SK-N-SH treated with all-trans-retinoic acid at 6 μM for 48 hours (cell line): Measurements from ENCODE around the gene PGF.

Experiments used
- ARNTL ChIP-seq: fragments of 450-650 bp; formaldehyde crosslinking; IDR thresholded peaks from 2 replicates; pipeline ENCODE4 v1.5.0; 2020; ENCODE audit warnings: low read depth, mild to moderate bottlenecking, moderate library complexity, borderline replicate concordance
- BACH2 ChIP-seq: fragments of 250-450 bp; sonication (Bioruptor Pico); IDR thresholded peaks from 2 replicates; pipeline ENCODE4 v1.9.0; 2021; ENCODE audit warnings: mild to moderate bottlenecking, borderline replicate concordance
- CREB5 ChIP-seq: fragments of 250-450 bp; sonication (Bioruptor Pico); IDR thresholded peaks from 2 replicates; pipeline ENCODE4 v1.5.1; 2020; ENCODE audit warnings: low read depth, mild to moderate bottlenecking, moderate library complexity
- CSDC2 ChIP-seq: fragments of 250-450 bp; sonication (Bioruptor Pico); IDR thresholded peaks from 2 replicates; pipeline ENCODE4 v1.5.0; 2020; ENCODE audit warnings: mild to moderate bottlenecking, moderate library complexity
- TOX ChIP-seq: fragments of 250-450 bp; sonication (Bioruptor Pico); IDR thresholded peaks from 2 replicates; pipeline ENCODE4 v1.8.0; 2021; ENCODE audit warnings: mild to moderate bottlenecking, moderate library complexity, borderline replicate concordance
- TF ChIP-seq, protein P1 (sequence below): fragments of 250-450 bp; sonication (Bioruptor Pico); IDR thresholded peaks from 2 replicates; pipeline ENCODE4 v1.8.0; 2020; ENCODE audit warnings: mild to moderate bottlenecking, moderate library complexity, borderline replicate concordance
- TF ChIP-seq, protein P2 (sequence below): fragments of 250-450 bp; sonication (Bioruptor Pico); IDR thresholded peaks from 2 replicates; pipeline ENCODE4 v1.5.0; 2020; ENCODE audit warnings: mild to moderate bottlenecking, moderate library complexity

DNA sequence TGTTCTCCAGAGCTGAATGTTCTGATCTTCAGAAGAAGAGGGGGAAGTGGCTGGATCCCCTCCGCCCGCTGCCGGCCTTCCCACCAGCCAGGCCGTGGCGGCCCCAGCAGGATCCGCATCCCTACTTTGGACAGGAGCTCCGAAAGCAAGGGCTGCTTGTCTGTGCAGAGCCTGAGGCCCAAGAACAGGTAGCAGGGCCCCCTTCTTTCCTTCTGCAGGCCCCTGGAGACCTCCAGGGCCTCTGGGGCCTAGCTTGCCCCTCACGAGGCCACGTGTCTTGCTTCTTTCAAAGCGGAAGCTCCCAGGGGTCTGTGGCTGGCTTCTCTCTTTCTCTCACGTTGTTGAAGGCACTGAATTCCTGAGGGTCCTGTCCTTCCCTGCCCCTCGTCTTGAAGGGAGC is 13.2 kb downstream of the PGF start:
- TF ChIP-seq, protein P1, sequence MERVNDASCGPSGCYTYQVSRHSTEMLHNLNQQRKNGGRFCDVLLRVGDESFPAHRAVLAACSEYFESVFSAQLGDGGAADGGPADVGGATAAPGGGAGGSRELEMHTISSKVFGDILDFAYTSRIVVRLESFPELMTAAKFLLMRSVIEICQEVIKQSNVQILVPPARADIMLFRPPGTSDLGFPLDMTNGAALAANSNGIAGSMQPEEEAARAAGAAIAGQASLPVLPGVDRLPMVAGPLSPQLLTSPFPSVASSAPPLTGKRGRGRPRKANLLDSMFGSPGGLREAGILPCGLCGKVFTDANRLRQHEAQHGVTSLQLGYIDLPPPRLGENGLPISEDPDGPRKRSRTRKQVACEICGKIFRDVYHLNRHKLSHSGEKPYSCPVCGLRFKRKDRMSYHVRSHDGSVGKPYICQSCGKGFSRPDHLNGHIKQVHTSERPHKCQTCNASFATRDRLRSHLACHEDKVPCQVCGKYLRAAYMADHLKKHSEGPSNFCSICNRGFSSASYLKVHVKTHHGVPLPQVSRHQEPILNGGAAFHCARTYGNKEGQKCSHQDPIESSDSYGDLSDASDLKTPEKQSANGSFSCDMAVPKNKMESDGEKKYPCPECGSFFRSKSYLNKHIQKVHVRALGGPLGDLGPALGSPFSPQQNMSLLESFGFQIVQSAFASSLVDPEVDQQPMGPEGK (CRISPR knock-in tag) = no peak
- TF ChIP-seq CSDC2 (CRISPR knock-in tag) (no peak), TOX (CRISPR knock-in tag) (no peak), ARNTL (CRISPR knock-in tag) (no peak), CREB5 (no peak), BACH2 (CRISPR knock-in tag) (no peak)
- TF ChIP-seq, protein P2, sequence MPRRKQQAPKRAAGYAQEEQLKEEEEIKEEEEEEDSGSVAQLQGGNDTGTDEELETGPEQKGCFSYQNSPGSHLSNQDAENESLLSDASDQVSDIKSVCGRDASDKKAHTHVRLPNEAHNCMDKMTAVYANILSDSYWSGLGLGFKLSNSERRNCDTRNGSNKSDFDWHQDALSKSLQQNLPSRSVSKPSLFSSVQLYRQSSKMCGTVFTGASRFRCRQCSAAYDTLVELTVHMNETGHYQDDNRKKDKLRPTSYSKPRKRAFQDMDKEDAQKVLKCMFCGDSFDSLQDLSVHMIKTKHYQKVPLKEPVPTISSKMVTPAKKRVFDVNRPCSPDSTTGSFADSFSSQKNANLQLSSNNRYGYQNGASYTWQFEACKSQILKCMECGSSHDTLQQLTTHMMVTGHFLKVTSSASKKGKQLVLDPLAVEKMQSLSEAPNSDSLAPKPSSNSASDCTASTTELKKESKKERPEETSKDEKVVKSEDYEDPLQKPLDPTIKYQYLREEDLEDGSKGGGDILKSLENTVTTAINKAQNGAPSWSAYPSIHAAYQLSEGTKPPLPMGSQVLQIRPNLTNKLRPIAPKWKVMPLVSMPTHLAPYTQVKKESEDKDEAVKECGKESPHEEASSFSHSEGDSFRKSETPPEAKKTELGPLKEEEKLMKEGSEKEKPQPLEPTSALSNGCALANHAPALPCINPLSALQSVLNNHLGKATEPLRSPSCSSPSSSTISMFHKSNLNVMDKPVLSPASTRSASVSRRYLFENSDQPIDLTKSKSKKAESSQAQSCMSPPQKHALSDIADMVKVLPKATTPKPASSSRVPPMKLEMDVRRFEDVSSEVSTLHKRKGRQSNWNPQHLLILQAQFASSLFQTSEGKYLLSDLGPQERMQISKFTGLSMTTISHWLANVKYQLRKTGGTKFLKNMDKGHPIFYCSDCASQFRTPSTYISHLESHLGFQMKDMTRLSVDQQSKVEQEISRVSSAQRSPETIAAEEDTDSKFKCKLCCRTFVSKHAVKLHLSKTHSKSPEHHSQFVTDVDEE (CRISPR knock-in tag) = no peak
